Measurements from ENCODE around the gene ZSCAN5B. TPM values are rescaled to one million over a fixed set of nuclear protein-coding genes. Genes with fewer than 3 reads are reported as not detected.

The ZSCAN5B gene
- total and polyA plus RNA-seq, 2 of the 8 experiments (the other 6 are each of a cell fraction or from before 2014, with no cell fraction given) = not detected

DNA sequence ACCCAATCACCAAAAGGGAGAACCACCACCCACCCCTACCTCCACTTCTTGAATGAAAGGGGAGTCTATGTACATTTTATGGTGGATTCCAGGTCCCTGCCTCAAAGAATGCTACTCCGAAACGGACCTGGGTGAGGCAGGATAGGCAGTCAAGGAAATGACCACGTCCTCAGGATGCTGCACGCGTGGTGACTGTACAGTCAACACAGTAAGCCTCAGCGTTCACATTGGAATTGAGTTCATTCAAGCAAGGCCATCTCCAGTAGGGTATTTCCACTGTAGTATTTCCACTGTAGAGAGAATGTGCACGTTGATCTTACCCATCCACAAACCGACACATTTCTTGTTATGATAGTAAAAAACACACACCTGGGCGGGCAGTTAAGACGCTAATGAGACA is 21.4 kb upstream of the ZSCAN5B start:
- no peak overlapping the region; the same call in 1 of the 2 replicates for H4K8ac ChIP-seq (ENCODE audit: extremely low read depth, insufficient read depth, low read length)
- no peak overlapping the region for H3K18ac ChIP-seq (ENCODE audit: extremely low read depth, low read length)
- no peak overlapping the region for H2BK15ac ChIP-seq (ENCODE audit: low read length)
- no peak overlapping the region for H3K14ac ChIP-seq (ENCODE audit: insufficient read length)
- ChIA-PET POLR2A (ENCODE audit: partially characterized antibody) (no interaction called here), CTCF (ENCODE audit: partially characterized antibody) (interaction anchor here (1.1 to 1.7 kb wide), 6 partner anchors 9 to 138 kb away, joined by 3 to 6 read pairs (median 4); no protein-coding TSS in a partner anchor)
- H4K20me1 ChIP-seq (replicated peaks in 1 of 2; ENCODE audit: control insufficient read depth in 1 of 2, insufficient read depth in 2 of 2, low read length in 2 of 2) = peaks cover 0 to 2% of the 10 kb centered on the region in 2 experiments
- H2BK20ac ChIP-seq (ENCODE audit: low read length) = no peak overlapping the region
- DNase-seq (ENCODE audit: low read depth in 1 of 2, low spot score in 2 of 2) (no peak), FAIRE-seq (no peak)
- no peak overlapping the region for H3K4me3 ChIP-seq (ENCODE audit: extremely low read depth in 1 of 4, insufficient read depth in 2 of 4, low read depth in 3 of 4, low read length in 4 of 4)
- peaks cover 0 to 8% (median 4%) of the 10 kb centered on the region in 4 experiments; a peak in 6 of 7 replicates for H3K4me1 ChIP-seq (replicated peaks in 1 of 4; ENCODE audit: control insufficient read depth in 3 of 4, insufficient read depth in 4 of 4, low read length in 3 of 4)
- no peak overlapping the region for H3K56ac ChIP-seq (replicated peaks; ENCODE audit: insufficient read length, low read depth, low read length)
- H3K4ac ChIP-seq (replicated peaks; ENCODE audit: insufficient read length, low read depth, low read length) = no peak overlapping the region
- H2BK120ac ChIP-seq (replicated peaks; ENCODE audit: low read depth, low read length) = no peak overlapping the region
- no peaks in the 10 kb centered on the region; a peak in 1 of 7 replicates for H3K27me3 ChIP-seq (replicated peaks in 1 of 4; ENCODE audit: control insufficient read depth in 3 of 4, extremely low read depth in 1 of 4, insufficient read depth in 3 of 4, low read length in 3 of 4)
- H3K79me1 ChIP-seq (ENCODE audit: low read depth, low read length) = no peaks in the 10 kb centered on the region
- no peaks in the 10 kb centered on the region for H3K79me2 ChIP-seq (ENCODE audit: control insufficient read depth in 1 of 2, insufficient read depth in 2 of 2, low read length in 2 of 2)
- H3K23ac ChIP-seq (ENCODE audit: insufficient read length) = no peak overlapping the region
- WGBS, 2 experiments (ENCODE audit: extremely low coverage in 1 of 2, insufficient coverage in 1 of 2, insufficient read length in 1 of 2, insufficient replicate concordance in 2 of 2, low coverage in 1 of 2, low lambda C conversion rate in 2 of 2, missing lambda C conversion rate in 1 of 2) = 92% methylated on average over 10 of the region's 10 CpGs; no CpG with 5 or more reads in 1 of the 2 experiments
- TF ChIP-seq SUZ12 (IDR thresholded peaks at IDR 0.05; ENCODE audit: low read length) (no peak), NRF1 (IDR thresholded peaks at IDR 0.05; ENCODE audit: low read depth, low read length) (no peak), CEBPB (IDR thresholded peaks at IDR 0.05; ENCODE audit: low read depth, low read length) (no peak), BCL11A (IDR thresholded peaks at IDR 0.05; ENCODE audit: low read depth in 2 of 2, low read length in 2 of 2) (no peak), ZNF274 (IDR thresholded peaks at IDR 0.05; ENCODE audit: borderline replicate concordance, extremely low read depth, low read length) (no peak), ASH2L (IDR thresholded peaks at IDR 0.05; ENCODE audit: low read length) (no peak), SRF (IDR thresholded peaks at IDR 0.05; ENCODE audit: low read depth, low read length) (no peak), CBX5 (IDR thresholded peaks at IDR 0.05; ENCODE audit: low read depth, low read length) (no peak), SP2 (IDR thresholded peaks at IDR 0.05; ENCODE audit: low read length) (no peak), KDM1A (IDR thresholded peaks at IDR 0.05; ENCODE audit: borderline replicate concordance, low read length) (no peak), HDAC2 (IDR thresholded peaks at IDR 0.05; ENCODE audit: borderline replicate concordance in 1 of 2, low read depth in 2 of 2, low read length in 2 of 2) (no peak), TAF7 (optimal IDR thresholded peaks at IDR 0.05; ENCODE audit: borderline replicate concordance, low read depth, low read length) (no peak), TEAD4 (IDR thresholded peaks at IDR 0.05; ENCODE audit: low read depth, low read length) (no peak), CHD1 (IDR thresholded peaks at IDR 0.05; ENCODE audit: low read depth, low read length) (no peak), CHD2 (IDR thresholded peaks at IDR 0.05; ENCODE audit: low read length) (no peak)
- H4K5ac ChIP-seq (ENCODE audit: insufficient read length, low read depth, low read length) = no peak overlapping the region
- no peaks in the 10 kb centered on the region for H3K36me3 ChIP-seq (ENCODE audit: control insufficient read depth in 2 of 4, insufficient read depth in 4 of 4, low read length in 3 of 4)
- no peak overlapping the region for H2BK12ac ChIP-seq (ENCODE audit: low read depth, low read length)
- H3K27ac ChIP-seq (ENCODE audit: low read depth, low read length) = no peak overlapping the region
- no peak overlapping the region for H3K9ac ChIP-seq (replicated peaks in 1 of 4; ENCODE audit: extremely low read depth in 1 of 4, low read depth in 3 of 4, low read length in 3 of 4)
- no peak overlapping the region for H2AK5ac ChIP-seq (ENCODE audit: low read depth, low read length)
- H3K23me2 ChIP-seq (ENCODE audit: low read depth, low read length) = peaks cover 9% of the 10 kb centered on the region; the same call in 1 of the 2 replicates
- no peaks in the 10 kb centered on the region for H3K9me3 ChIP-seq (ENCODE audit: insufficient read depth in 2 of 2, low read depth in 1 of 2, low read length in 1 of 2)
- H3K4me2 ChIP-seq (ENCODE audit: insufficient read depth in 1 of 2, low read depth in 2 of 2, low read length in 2 of 2) = no peak overlapping the region
- no peak overlapping the region for H4K91ac ChIP-seq (replicated peaks; ENCODE audit: insufficient read length, low read length)
- H2AFZ ChIP-seq (ENCODE audit: low read length) = no peak overlapping the region
- no peak overlapping the region for H2BK5ac ChIP-seq (ENCODE audit: low read depth, low read length)

All from H1 (cell line).